A549 (cell line): Measurements from ENCODE around the gene PTPN1. TPM values are rescaled to one million over a fixed set of nuclear protein-coding genes. Genes with fewer than 3 reads are reported as not detected.
A peak's percentile ranks its signal among the peaks of the same experiment; 100 is the strongest.

Source experiments
- ATAC-seq, 2 experiments: fragments of 200-7000 bp in 1 of 2; fragments of >200 bp in 1 of 2; cut with Nextera tagmentation in 1 of 2; cut with Tn5 transposase in 1 of 2; 3 replicates each; pipeline versions ENCODE4 v1.8.0 to v1.9.1; 2018 to 2020; ENCODE audit warnings: mild to moderate bottlenecking in 1 of 2, moderate library complexity in 1 of 2
- CTCF ChIA-PET: fragments of 300-600 bp; sonication (Branson Sonifier 250); formaldehyde crosslinking; extraction: SDS; loops from one replicate; lab custom pipeline; 2021; ENCODE audit warnings: antibody characterized with exemption, inconsistent platforms; lab: Yijun Ruan, JAX
- POLR2A ChIA-PET: fragments of 350-600 bp; formaldehyde crosslinking; extraction: SDS; loops from one replicate; lab custom pipeline; 2021; ENCODE audit warnings: antibody characterized with exemption, inconsistent platforms; lab: Yijun Ruan, JAX
- DNase-seq, 2 experiments: peaks; one replicate each; pipeline versions ENCODE4 v3.0.0 to v3.0.0-alpha.2; 2011 to 2016; ENCODE audit warnings: low read depth in 1 of 2, low spot score in 1 of 2
- FAIRE-seq: peaks from 2 replicates; lab custom pipeline; 2011; peaks lifted over from hg19 to GRCh38; lab: Jason Lieb, UNC
- H3K27ac ChIP-seq, 2 experiments: fragments of >200 bp; sonication (Bioruptor Twin); formaldehyde crosslinking; 3 replicates each; pipeline ENCODE4 v1.5.1; 2016 to 2017
- H3K4me1 ChIP-seq: fragments of >200 bp; sonication (Bioruptor Twin); formaldehyde crosslinking; 3 replicates; pipeline ENCODE4 v1.6.1; 2016
- H3K4me2 ChIP-seq: fragments of >200 bp; sonication (Bioruptor Twin); formaldehyde crosslinking; 3 replicates; pipeline ENCODE4 v1.6.1; 2016
- H3K4me3 ChIP-seq: fragments of >200 bp; sonication (Bioruptor Twin); formaldehyde crosslinking; 3 replicates; pipeline ENCODE4 v1.5.1; 2016
- H3K9me3 ChIP-seq: fragments of >200 bp; sonication (Bioruptor Twin); formaldehyde crosslinking; 3 replicates; pipeline ENCODE4 v1.6.1; 2016
- CBX2 ChIP-seq: fragments of 200-600 bp; sonication (generic); IDR thresholded peaks from 2 replicates; pipeline ENCODE4 v1.6.1; 2016; ENCODE audit warnings: low read depth, mild to moderate bottlenecking, borderline replicate concordance
- CHD2 ChIP-seq: fragments of 150-350 bp; IDR thresholded peaks from 2 replicates; pipeline ENCODE4 v1.6.1; 2014; ENCODE audit warnings: low read length; ENCODE audit not compliant: partially characterized antibody
- E2F6 ChIP-seq: IDR thresholded peaks from 2 replicates; pipeline ENCODE4 v1.6.1; 2012; ENCODE audit warnings: low read depth, borderline replicate concordance
- ELK1 ChIP-seq: fragments of 150-350 bp; IDR thresholded peaks from 2 replicates; pipeline ENCODE4 v1.6.1; 2014; ENCODE audit warnings: low read depth, mild to moderate bottlenecking, low read length
- ESRRA ChIP-seq: fragments of 150-350 bp; IDR thresholded peaks from 2 replicates; pipeline ENCODE4 v1.6.1; 2014; ENCODE audit warnings: mild to moderate bottlenecking, low read length, borderline replicate concordance
- GATA3 ChIP-seq: IDR thresholded peaks from 2 replicates; pipeline ENCODE4 v1.6.1; 2012; ENCODE audit warnings: borderline replicate concordance
- HDAC2 ChIP-seq: fragments of 200-600 bp; sonication (generic); IDR thresholded peaks from 2 replicates; pipeline ENCODE4 v1.6.1; 2016
- HEYL ChIP-seq: fragments of 250-450 bp; sonication (Bioruptor Pico); IDR thresholded peaks from 2 replicates; pipeline ENCODE4 v1.8.0; 2021; ENCODE audit warnings: mild to moderate bottlenecking, moderate library complexity
- HOXB13 ChIP-seq: fragments of 250-450 bp; sonication (Bioruptor Pico); IDR thresholded peaks from 2 replicates; pipeline ENCODE4 v1.5.0; 2020; ENCODE audit warnings: low read depth, mild to moderate bottlenecking, moderate library complexity
- KDM5A ChIP-seq: fragments of 200-600 bp; sonication (generic); IDR thresholded peaks from 2 replicates; pipeline ENCODE4 v1.6.1; 2016; ENCODE audit warnings: antibody characterized with exemption, mild to moderate bottlenecking
- NPAS2 ChIP-seq: fragments of 250-450 bp; sonication (Bioruptor Pico); IDR thresholded peaks from 2 replicates; pipeline ENCODE4 v1.8.0; 2022; ENCODE audit warnings: mild to moderate bottlenecking, moderate library complexity, borderline replicate concordance
- PBX3 ChIP-seq: IDR thresholded peaks from 2 replicates; pipeline ENCODE4 v1.6.1; 2012
- POLR2AphosphoS2 ChIP-seq: conservative IDR thresholded peaks from 2 replicates; pipeline ENCODE4 v1.6.1; 2012; ENCODE audit warnings: low read length, improper control_type of control experiment, inconsistent platforms
- RARB ChIP-seq: fragments of 250-450 bp; sonication (Bioruptor Pico); IDR thresholded peaks from 2 replicates; pipeline ENCODE4 v1.8.0; 2021; ENCODE audit warnings: mild to moderate bottlenecking, moderate library complexity
- RFX5 ChIP-seq: fragments of 450-650 bp; IDR thresholded peaks from 2 replicates; pipeline ENCODE4 v1.7.1; 2014; ENCODE audit warnings: antibody characterized with exemption, mild to moderate bottlenecking, moderate library complexity
- RNF2 ChIP-seq: fragments of 200-600 bp; sonication (generic); IDR thresholded peaks from 2 replicates; pipeline ENCODE4 v1.6.1; 2016; ENCODE audit warnings: low read depth, mild to moderate bottlenecking, antibody characterized with exemption, moderate library complexity, borderline replicate concordance
- ZC3H11A ChIP-seq: fragments of 450-650 bp; IDR thresholded peaks from 2 replicates; pipeline ENCODE4 v1.6.1; 2014; ENCODE audit warnings: antibody characterized with exemption, mild to moderate bottlenecking
- ZFP36 ChIP-seq: fragments of 450-650 bp; IDR thresholded peaks from 2 replicates; pipeline ENCODE4 v1.6.1; 2014; ENCODE audit warnings: borderline replicate concordance; ENCODE audit not compliant: partially characterized antibody
- ZNF302 ChIP-seq: fragments of 250-450 bp; sonication (Bioruptor Pico); IDR thresholded peaks from 2 replicates; pipeline ENCODE4 v1.9.0; 2021; ENCODE audit warnings: inconsistent platforms, mild to moderate bottlenecking, moderate library complexity
- ZSCAN20 ChIP-seq: fragments of 250-450 bp; sonication (Bioruptor Pico); IDR thresholded peaks from 2 replicates; pipeline ENCODE4 v1.8.0; 2022; ENCODE audit warnings: mild to moderate bottlenecking, moderate library complexity
- WGBS: methylation state at CpG from one replicate; pipeline ENCODE4 v1.1.6; 2017; ENCODE audit errors: missing lambda C conversion rate; 5-methylcytosine and 5-hydroxymethylcytosine counted together
- polyA plus RNA-seq, 4 experiments: library from polyadenylated mRNA; depleted of rRNA in 3 of 4; stranded (reverse); fragments of >200 nt; fragmentation: RNase III in 1 of 4; extraction: RNeasy Plus Mini Kit Qiagen cat#74134 plus additional on column Dnase treatment in 1 of 4; gene quantifications; 2 replicates in 3 of 4; 3 replicates in 1 of 4; pipeline ENCODE4 v1.2.3, GENCODE V29; 2011 to 2017
- TF ChIP-seq, protein P1 (sequence below): fragments of >200 bp; sonication (Bioruptor Twin); formaldehyde crosslinking; IDR thresholded peaks from 3 replicates; pipeline ENCODE4 v1.5.1; 2016
- TF ChIP-seq, protein P2 (sequence below): fragments of 450-650 bp; IDR thresholded peaks from 2 replicates; pipeline ENCODE4 v1.6.1; 2014; ENCODE audit warnings: antibody characterized with exemption

Gene PTPN1
- polyA plus RNA-seq, 2 of the 4 experiments (the other 2 are of a cell fraction) = 23.2 to 24.3 TPM

- 92% methylated on average over 20 of the region's 21 CpGs for WGBS
- ATAC-seq = no peak
- H3K4me3 ChIP-seq = no peak overlapping the region
- POLR2A ChIA-PET = interaction anchor here (0.5 kb wide), 1 partner anchor 113 kb away, joined by 4 read pairs; no protein-coding TSS in a partner anchor
- TF ChIP-seq E2F6 (no peak), ZC3H11A (no peak), CBX2 (no peak), CHD2 (no peak), RNF2 (no peak), ZNF302 (no peak), HEYL (CRISPR knock-in tag) (no peak), POLR2AphosphoS2 (no peak), GATA3 (no peak), ESRRA (no peak), NPAS2 (CRISPR knock-in tag) (no peak), RFX5 (no peak), RARB (CRISPR knock-in tag) (no peak)
- TF ChIP-seq, protein P1, sequence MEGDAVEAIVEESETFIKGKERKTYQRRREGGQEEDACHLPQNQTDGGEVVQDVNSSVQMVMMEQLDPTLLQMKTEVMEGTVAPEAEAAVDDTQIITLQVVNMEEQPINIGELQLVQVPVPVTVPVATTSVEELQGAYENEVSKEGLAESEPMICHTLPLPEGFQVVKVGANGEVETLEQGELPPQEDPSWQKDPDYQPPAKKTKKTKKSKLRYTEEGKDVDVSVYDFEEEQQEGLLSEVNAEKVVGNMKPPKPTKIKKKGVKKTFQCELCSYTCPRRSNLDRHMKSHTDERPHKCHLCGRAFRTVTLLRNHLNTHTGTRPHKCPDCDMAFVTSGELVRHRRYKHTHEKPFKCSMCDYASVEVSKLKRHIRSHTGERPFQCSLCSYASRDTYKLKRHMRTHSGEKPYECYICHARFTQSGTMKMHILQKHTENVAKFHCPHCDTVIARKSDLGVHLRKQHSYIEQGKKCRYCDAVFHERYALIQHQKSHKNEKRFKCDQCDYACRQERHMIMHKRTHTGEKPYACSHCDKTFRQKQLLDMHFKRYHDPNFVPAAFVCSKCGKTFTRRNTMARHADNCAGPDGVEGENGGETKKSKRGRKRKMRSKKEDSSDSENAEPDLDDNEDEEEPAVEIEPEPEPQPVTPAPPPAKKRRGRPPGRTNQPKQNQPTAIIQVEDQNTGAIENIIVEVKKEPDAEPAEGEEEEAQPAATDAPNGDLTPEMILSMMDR = no peak
- TF ChIP-seq, all 56 proteins: peak for 0
- FAIRE-seq (no peak), DNase-seq (no peak)
- H3K27ac ChIP-seq = peak overlapping the region in 1 of 2 experiments; percentile 56; a peak in 2 of 6 replicates
- peaks cover 23% of the 10 kb centered on the region for H3K4me1 ChIP-seq
- no peaks in the 10 kb centered on the region for H3K9me3 ChIP-seq
- no peak overlapping the region for H3K4me2 ChIP-seq
- CTCF ChIA-PET = interaction anchor here (0.6 to 19.2 kb wide), 9 partner anchors 15 to 157 kb away, joined by 3 to 347 read pairs (median 7); partner anchors contain the start of gene BCAS4
Measured at GRCh38 chr20:50630578-50631263, 120.5 kb downstream of the PTPN1 start.

DNA sequence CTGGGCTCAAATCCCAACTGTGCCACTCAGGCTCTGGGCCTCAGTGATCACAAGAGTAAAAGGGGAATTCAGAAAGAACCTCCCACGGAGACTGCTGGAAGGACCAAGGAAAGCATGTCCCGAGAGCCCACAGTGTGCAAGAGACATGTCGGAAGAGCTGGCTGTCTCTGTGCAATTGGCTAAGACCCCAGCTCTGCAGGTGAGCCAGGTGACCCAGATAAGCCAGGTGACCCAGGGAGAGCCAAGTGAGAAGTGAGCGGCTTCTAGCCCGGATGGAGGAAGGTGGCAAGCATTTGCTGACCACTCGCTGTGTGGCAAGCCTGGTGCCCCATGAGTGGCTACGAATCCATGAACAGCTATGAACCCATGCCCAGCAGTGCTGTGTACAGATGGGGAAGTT lies 122.1 kb downstream of the PTPN1 start:
- ChIA-PET POLR2A (no interaction called here), CTCF (interaction anchor here (0.5 to 19.2 kb wide), 10 partner anchors 9 to 476 kb away, joined by 3 to 347 read pairs (median 7); partner anchors contain the start of gene BCAS4)
- FAIRE-seq = no peak
- peak overlapping the region in 1 of 2 experiments; percentile 56; a peak in 2 of 6 replicates for H3K27ac ChIP-seq
- no peaks in the 10 kb centered on the region for H3K9me3 ChIP-seq
- TF ChIP-seq, protein P1 = no peak
- TF ChIP-seq NPAS2 (CRISPR knock-in tag) = no peak
- no peak for TF ChIP-seq ZFP36
- no peak for TF ChIP-seq ESRRA
- TF ChIP-seq E2F6 = no peak
- TF ChIP-seq RFX5 = no peak
- TF ChIP-seq HOXB13 (CRISPR knock-in tag) = no peak
- no peak for TF ChIP-seq KDM5A
- no peak for TF ChIP-seq ZSCAN20 (CRISPR knock-in tag)
- no peak for TF ChIP-seq CBX2
- TF ChIP-seq, protein P2, sequence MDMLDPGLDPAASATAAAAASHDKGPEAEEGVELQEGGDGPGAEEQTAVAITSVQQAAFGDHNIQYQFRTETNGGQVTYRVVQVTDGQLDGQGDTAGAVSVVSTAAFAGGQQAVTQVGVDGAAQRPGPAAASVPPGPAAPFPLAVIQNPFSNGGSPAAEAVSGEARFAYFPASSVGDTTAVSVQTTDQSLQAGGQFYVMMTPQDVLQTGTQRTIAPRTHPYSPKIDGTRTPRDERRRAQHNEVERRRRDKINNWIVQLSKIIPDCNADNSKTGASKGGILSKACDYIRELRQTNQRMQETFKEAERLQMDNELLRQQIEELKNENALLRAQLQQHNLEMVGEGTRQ = no peak
- TF ChIP-seq PBX3 = no peak
- no peak for TF ChIP-seq ELK1
- TF ChIP-seq HDAC2 = no peak
- TF ChIP-seq, all 56 proteins: peak for 0
- no peak overlapping the region for H3K4me2 ChIP-seq
- H3K4me3 ChIP-seq = no peak overlapping the region
- 93% methylated on average over 7 of the region's 7 CpGs for WGBS
- DNase-seq = no peak
- peaks cover 32% of the 10 kb centered on the region for H3K4me1 ChIP-seq
- ATAC-seq = no peak
